Hepatocyte (in vitro differentiated cells): Measurements from ENCODE around the gene PLOD2.

Source experiments
- CTCF ChIP-seq: fragments of 200-600 bp; sonication (generic); IDR thresholded peaks from 2 replicates; pipeline ENCODE4 v1.5.1; 2016; ENCODE audit warnings: antibody characterized with exemption, mild to moderate bottlenecking; ENCODE audit not compliant: poor library complexity
- EZH2 ChIP-seq: fragments of 200-600 bp; sonication (generic); IDR thresholded peaks from 2 replicates; pipeline ENCODE4 v1.6.1; 2016; ENCODE audit warnings: antibody characterized with exemption, mild to moderate bottlenecking, borderline replicate concordance

- TF ChIP-seq CTCF: no peak
- no peak for TF ChIP-seq EZH2
Observed at GRCh38 chr3:146191051-146191450, 30.1 kb upstream of the PLOD2 start.
